ENCODE measurements around the gene MAPK10.

The MAPK10 gene

DNA sequence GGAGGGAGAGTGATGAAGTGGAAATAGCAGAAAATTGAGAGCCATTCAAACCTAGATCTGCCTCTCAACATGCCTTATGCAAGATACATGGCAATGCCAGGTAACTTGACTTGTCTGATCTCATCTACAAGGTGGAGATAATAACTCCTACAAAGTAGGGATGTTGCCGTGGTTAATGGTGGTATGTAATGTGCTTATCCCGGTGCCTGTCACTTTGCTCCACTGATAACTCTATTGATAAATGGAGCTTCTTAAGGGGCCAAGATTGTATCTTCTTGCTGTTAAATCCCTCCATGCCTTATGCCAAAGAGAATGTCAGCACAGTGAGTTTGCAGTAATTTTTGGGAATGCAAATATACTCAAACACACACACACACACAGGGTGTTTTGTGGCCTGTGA lies 355.8 kb downstream of the MAPK10 start:
- H3K4me3 ChIP-seq (ENCODE audit: low read length) = no peak overlapping the region
- TF ChIP-seq, protein P1, sequence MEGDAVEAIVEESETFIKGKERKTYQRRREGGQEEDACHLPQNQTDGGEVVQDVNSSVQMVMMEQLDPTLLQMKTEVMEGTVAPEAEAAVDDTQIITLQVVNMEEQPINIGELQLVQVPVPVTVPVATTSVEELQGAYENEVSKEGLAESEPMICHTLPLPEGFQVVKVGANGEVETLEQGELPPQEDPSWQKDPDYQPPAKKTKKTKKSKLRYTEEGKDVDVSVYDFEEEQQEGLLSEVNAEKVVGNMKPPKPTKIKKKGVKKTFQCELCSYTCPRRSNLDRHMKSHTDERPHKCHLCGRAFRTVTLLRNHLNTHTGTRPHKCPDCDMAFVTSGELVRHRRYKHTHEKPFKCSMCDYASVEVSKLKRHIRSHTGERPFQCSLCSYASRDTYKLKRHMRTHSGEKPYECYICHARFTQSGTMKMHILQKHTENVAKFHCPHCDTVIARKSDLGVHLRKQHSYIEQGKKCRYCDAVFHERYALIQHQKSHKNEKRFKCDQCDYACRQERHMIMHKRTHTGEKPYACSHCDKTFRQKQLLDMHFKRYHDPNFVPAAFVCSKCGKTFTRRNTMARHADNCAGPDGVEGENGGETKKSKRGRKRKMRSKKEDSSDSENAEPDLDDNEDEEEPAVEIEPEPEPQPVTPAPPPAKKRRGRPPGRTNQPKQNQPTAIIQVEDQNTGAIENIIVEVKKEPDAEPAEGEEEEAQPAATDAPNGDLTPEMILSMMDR (IDR thresholded peaks at IDR 0.05; ENCODE audit: insufficient read depth, low read depth, low read length, missing control alignments) = no peak
- no peak for DNase-seq (ENCODE audit: low read depth)

DNA sequence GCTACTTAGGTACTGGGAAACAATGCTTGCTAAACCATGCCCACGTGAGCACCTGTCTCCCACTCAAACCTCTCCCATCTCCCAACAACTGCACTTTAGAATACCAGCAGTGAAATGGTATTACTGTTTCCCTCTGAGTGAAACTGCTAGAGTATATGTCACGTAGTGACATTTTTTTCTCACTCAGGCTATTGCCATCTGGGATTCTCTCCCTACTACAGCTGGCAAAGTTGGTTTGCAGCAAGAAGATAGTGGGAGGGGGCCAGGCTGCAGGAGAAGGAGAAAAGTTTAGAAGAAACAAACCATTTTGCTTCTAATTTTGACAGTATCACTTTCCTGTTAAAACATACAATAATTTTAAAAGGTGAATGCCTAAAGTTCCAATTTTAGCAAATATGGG lies 358.3 kb downstream of the MAPK10 start:
- H3K4me3 ChIP-seq (ENCODE audit: low read length) = no peak overlapping the region
- DNase-seq (ENCODE audit: low read depth) = no peak
- TF ChIP-seq, protein P1 (IDR thresholded peaks at IDR 0.05; ENCODE audit: insufficient read depth, low read depth, low read length, missing control alignments) = no peak

DNA sequence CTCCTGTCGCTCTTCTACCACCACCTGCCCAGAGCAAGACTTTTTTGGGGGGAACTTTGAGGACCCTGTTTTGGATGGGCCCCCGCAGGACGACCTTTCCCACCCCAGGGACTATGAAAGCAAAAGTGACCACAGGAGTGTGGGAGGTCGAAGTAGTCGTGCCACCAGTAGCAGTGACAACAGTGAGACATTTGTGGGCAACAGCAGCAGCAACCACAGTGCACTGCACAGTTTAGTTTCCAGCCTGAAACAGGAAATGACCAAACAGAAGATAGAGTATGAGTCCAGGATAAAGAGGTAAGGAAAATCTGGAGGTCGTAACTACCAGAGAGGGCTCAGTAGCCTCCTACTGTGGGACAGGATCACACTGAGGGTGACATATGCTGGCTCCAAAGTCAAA lies 364.5 kb downstream of the MAPK10 start:
- TF ChIP-seq, protein P1 (IDR thresholded peaks at IDR 0.05; ENCODE audit: insufficient read depth, low read depth, low read length, missing control alignments) = no peak
- no peak for DNase-seq (ENCODE audit: low read depth)
- H3K4me3 ChIP-seq (ENCODE audit: low read length) = no peak overlapping the region

DNA sequence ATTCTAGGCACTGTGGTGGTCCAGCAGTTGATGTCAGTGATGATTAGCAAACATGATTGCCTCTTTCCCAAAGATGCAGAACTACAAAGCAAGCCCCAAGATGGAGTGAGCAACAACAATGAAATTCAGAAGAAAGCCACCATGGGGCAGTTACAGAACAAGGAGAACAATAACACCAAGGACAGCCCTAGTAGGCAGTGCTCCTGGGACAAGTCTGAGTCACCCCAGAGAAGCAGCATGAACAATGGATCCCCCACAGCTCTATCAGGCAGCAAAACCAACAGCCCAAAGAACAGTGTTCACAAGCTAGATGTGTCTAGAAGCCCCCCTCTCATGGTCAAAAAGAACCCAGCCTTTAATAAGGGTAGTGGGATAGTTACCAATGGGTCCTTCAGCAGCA lies 365.3 kb downstream of the MAPK10 start:
- TF ChIP-seq, protein P1 (IDR thresholded peaks at IDR 0.05; ENCODE audit: insufficient read depth, low read depth, low read length, missing control alignments) = no peak
- H3K4me3 ChIP-seq (ENCODE audit: low read length) = no peak overlapping the region
- DNase-seq (ENCODE audit: low read depth) = no peak

DNA sequence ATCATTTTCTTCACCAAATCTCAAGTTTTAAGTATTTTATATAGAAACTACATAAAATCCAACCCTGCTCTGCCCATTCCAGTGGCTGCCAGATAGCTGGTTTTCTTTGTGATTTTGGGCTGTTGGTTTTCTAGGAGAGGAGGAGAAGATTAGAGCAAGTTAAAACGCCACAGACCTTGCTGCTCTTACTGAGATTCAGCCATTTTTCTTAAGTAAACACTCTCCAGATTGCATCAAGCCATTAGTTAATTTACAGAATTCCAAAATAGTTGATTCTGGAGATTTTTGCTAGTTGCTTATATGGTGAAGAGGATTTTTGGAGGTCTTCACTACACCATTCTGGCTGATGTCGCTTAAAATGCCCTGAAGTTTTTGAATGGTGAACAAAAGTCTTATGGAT lies 366.2 kb downstream of the MAPK10 start:
- TF ChIP-seq, protein P1 (IDR thresholded peaks at IDR 0.05; ENCODE audit: insufficient read depth, low read depth, low read length, missing control alignments) = no peak
- H3K4me3 ChIP-seq (ENCODE audit: low read length) = no peak overlapping the region
- DNase-seq (ENCODE audit: low read depth) = no peak

DNA sequence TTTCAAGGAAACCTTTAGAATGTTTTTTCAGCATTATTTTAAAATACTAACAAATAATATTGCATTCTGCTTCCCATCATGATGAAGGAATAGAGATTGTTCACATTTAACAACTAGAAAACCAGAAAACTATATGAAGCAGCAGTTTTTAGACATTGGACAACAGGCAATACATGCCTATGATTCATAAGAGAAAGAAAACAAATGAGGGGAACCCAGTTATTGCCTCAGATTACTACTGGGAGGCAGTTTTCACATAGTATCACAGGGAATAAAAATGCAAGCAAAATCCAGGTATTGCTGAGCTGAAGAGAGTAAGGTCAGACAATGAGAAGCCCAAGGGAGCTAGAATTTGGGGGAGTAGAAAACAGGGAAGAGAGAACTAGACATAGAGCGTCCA lies 373.6 kb downstream of the MAPK10 start:
- TF ChIP-seq, protein P1 (IDR thresholded peaks at IDR 0.05; ENCODE audit: insufficient read depth, low read depth, low read length, missing control alignments) = no peak
- no peak overlapping the region for H3K4me3 ChIP-seq (ENCODE audit: low read length)
- peak; percentile 21 for DNase-seq (ENCODE audit: low read depth)

DNA sequence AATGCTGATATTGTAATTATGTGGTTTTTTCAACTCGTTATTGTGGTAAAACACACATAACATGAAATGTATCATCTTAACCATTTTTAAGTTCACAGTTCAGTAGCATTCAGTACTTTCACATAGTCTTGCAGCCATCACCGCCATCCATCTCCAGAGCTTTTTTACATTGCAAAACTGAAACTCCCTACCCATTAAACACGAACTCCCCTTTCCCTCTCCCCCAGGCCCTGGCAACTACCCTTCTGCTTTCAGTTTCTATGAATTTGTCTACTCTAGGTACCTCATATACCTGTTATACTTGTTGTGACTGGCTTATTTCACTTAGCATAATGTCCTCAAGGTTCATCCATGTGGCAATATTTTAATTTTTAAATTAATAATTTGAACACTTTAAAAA lies 380.6 kb downstream of the MAPK10 start:
- no peak overlapping the region for H3K4me3 ChIP-seq (ENCODE audit: low read length)

More for the DNA sequence above, 380.6 kb downstream of the MAPK10 start:
- DNase-seq (ENCODE audit: low read depth) = no peak
- TF ChIP-seq, protein P1 (IDR thresholded peaks at IDR 0.05; ENCODE audit: insufficient read depth, low read depth, low read length, missing control alignments) = no peak
